Right lobe of liver (tissue), 6 donors: Measurements from ENCODE around the gene MTG1. TPM values are rescaled to one million over a fixed set of nuclear protein-coding genes. Genes with fewer than 3 reads are reported as not detected.

Source experiments
- ATAC-seq, 4 donors: fragments of 200-7000 bp; cut with Tn5 transposase; one replicate each; pipeline ENCODE4 v1.9.1; 2020; ENCODE audit warnings: mild to moderate bottlenecking in 4 of 4, moderate library complexity in 4 of 4
- DNase-seq, 3 donors: peaks; one replicate each; pipeline ENCODE4 v3.0.0-alpha.2; 2020
- H3K27ac ChIP-seq, 3 donors: fragments of 200-600 bp; one replicate each; pipeline ENCODE4 v1.8.0; 2022
- H3K27me3 ChIP-seq, 2 donors: fragments of 200-600 bp; one replicate each; pipeline ENCODE4 v1.8.0; 2022
- H3K36me3 ChIP-seq, 4 donors: fragments of 200-600 bp; sonication (generic) in 1 of 4; one replicate each; pipeline versions ENCODE4 v1.5.1 to v1.8.0; 2017 to 2022; ENCODE audit warnings: control low read depth in 1 of 4
- H3K4me1 ChIP-seq, 4 donors: fragments of 200-600 bp; sonication (generic) in 1 of 4; one replicate each; pipeline versions ENCODE4 v1.5.1 to v1.8.0; 2017 to 2022; ENCODE audit warnings: control low read depth in 1 of 4
- H3K4me3 ChIP-seq, 3 donors: fragments of 200-600 bp; one replicate each; pipeline ENCODE4 v1.8.0; 2022
- H3K9me3 ChIP-seq, 4 donors: fragments of 200-600 bp; sonication (generic) in 1 of 4; one replicate each; pipeline versions ENCODE4 v1.5.1 to v1.8.0; 2017 to 2022; ENCODE audit warnings: control low read depth in 1 of 4
- CTCF ChIP-seq, 4 donors: fragments of 200-600 bp in 3 of 4; fragments of 450-650 bp in 1 of 4; IDR thresholded peaks; one replicate each; pipeline versions ENCODE4 v1.5.1 to v1.8.0; 2016 to 2022; ENCODE audit warnings: antibody characterized with exemption in 4 of 4, mild to moderate bottlenecking in 2 of 4
- POLR2A ChIP-seq: fragments of 450-650 bp; IDR thresholded peaks from one replicate; pipeline ENCODE4 v1.6.1; 2017; ENCODE audit warnings: antibody characterized with exemption, mild to moderate bottlenecking
- WGBS: methylation state at CpG from one replicate; pipeline ENCODE4 v1.1.6; 2018; ENCODE audit warnings: low coverage, low lambda C conversion rate; ENCODE audit not compliant: insufficient coverage; ENCODE audit errors: missing lambda C conversion rate; 5-methylcytosine and 5-hydroxymethylcytosine counted together
- intact Hi-C, 2 donors: fragments of 100-400 bp; cut with DNase I; formaldehyde crosslinking; loops; one replicate each; pipeline versions ENCODE4 v1.11.2 to v1.14.1; 2022
- total RNA-seq, 6 experiments: library from RNA; depleted of rRNA in 2 of 6; stranded (reverse); fragments of >200 nt in 2 of 6; fragmentation: NEBNext Ultra II Directional in 3 of 6; extraction: Animal tissue kit (Norgen Biotek cat#: 25700) in 3 of 6; gene quantifications; one replicate each; pipeline versions ENCODE4 v1.1.0 to v1.2.4, GENCODE V29; 2016 to 2023
- donor health status: DM: no; HTN: yes; CAD: no.
- donor health status: DM: no; HTN: no; CAD: no.
- donor health status: DM: no; HTN: no; CAD: no.
- donor health status: DM: no; HTN: yes; CAD: no.
- donor health status: DM: no; HTN: yes; CAD: no.

MTG1 gene
- total RNA-seq, 6 experiments from 2014 or later = 25.1 to 45.7 (median 34.5) TPM

- TF ChIP-seq CTCF (IDR thresholded peaks at IDR 0.05) (peak in 2 of 4 donors; percentile 2 to 6), POLR2A (no peak)
- Histone ChIP-seq H3K36me3 (peaks cover 0 to 4% (median 0%) of the 10 kb centered on the region in 4 donors), H3K4me3 (no peak overlapping the region), H3K4me1 (peaks cover 0 to 80% (median 37%) of the 10 kb centered on the region in 4 donors), H3K9me3 (no peaks in the 10 kb centered on the region), H3K27me3 (no peaks in the 10 kb centered on the region), H3K27ac (peak overlapping the region in 1 of 3 donors; percentile 33)
- intact Hi-C loops = no loop called here
- no peak for ATAC-seq
- WGBS = 77% methylated on average over 5 of the region's 24 CpGs
- DNase-seq = peak in 1 of 3 donors; percentile 51
These were observed 42.3 kb upstream of the MTG1 start for GRCh38 chr10:133351408-133352318.

- Histone ChIP-seq H3K9me3 (no peaks in the 10 kb centered on the region), H3K4me3 (no peak overlapping the region), H3K27me3 (no peaks in the 10 kb centered on the region), H3K27ac (peak overlapping the region in 2 of 3 donors; percentile 56 to 57), H3K36me3 (peaks cover 0 to 4% (median 0%) of the 10 kb centered on the region in 4 donors), H3K4me1 (peaks cover 0 to 82% (median 38%) of the 10 kb centered on the region in 4 donors)
- DNase-seq = peak; percentile 72 to 89 (median 87)
- intact Hi-C loops = no loop called here
- ATAC-seq = peak; percentile 31 to 45 (median 42)
- TF ChIP-seq CTCF (IDR thresholded peaks at IDR 0.05) (no peak), POLR2A (peak; percentile 27)
- 15% methylated on average over 2 of the region's 16 CpGs for WGBS
These were observed 40.6 kb upstream of the MTG1 start for GRCh38 chr10:133353202-133353959.

- Histone ChIP-seq H3K4me1 (peaks cover 0 to 87% (median 42%) of the 10 kb centered on the region in 4 donors), H3K4me3 (no peak overlapping the region), H3K9me3 (no peaks in the 10 kb centered on the region), H3K36me3 (peaks cover 0 to 4% (median 0%) of the 10 kb centered on the region in 4 donors), H3K27me3 (no peaks in the 10 kb centered on the region), H3K27ac (peak overlapping the region in 1 of 3 donors; percentile 57)
- intact Hi-C loops = no loop called here
- no peak for TF ChIP-seq POLR2A
- TF ChIP-seq CTCF (IDR thresholded peaks at IDR 0.05) = no peak
- WGBS = 65% methylated on average over 7 of the region's 16 CpGs
- DNase-seq (peak in 1 of 3 donors; percentile 47), ATAC-seq (no peak)
These were observed 39.9 kb upstream of the MTG1 start for GRCh38 chr10:133353988-133354605.

- TF ChIP-seq POLR2A (no peak), CTCF (IDR thresholded peaks at IDR 0.05) (no peak)
- Histone ChIP-seq H3K4me1 (peaks cover 0 to 87% (median 43%) of the 10 kb centered on the region in 4 donors), H3K27me3 (no peaks in the 10 kb centered on the region), H3K4me3 (no peak overlapping the region), H3K9me3 (no peaks in the 10 kb centered on the region), H3K27ac (peak overlapping the region in 1 of 3 donors; percentile 9), H3K36me3 (peaks cover 0 to 4% (median 0%) of the 10 kb centered on the region in 4 donors)
- WGBS = 80% methylated on average over 4 of the region's 14 CpGs
- intact Hi-C loops = no loop called here
- ATAC-seq (no peak), DNase-seq (peak in 1 of 3 donors; percentile 56)
These were observed 39.2 kb upstream of the MTG1 start for GRCh38 chr10:133354672-133355240.
